ENCODE measurements around the gene TANK.
"Not testable (repeated sequence)": the region's sequence is repeated elsewhere in the genome, so short reads cannot be mapped to it uniquely, and the experiment has no call there.

Gene TANK

GRCh38 chr2:161280906-161281323, 120.7 kb downstream of the TANK start:
- peak; percentile 47 for DNase-seq

- not testable (repeated sequence) for DNase-seq
Measured at GRCh38 chr2:161281615-161282310, 121.5 kb downstream of the TANK start.

- DNase-seq = not testable (repeated sequence)
Measured at GRCh38 chr2:161282311-161282644, 122.0 kb downstream of the TANK start.

- no peak for DNase-seq
Measured at GRCh38 chr2:161283926-161284325, 123.7 kb downstream of the TANK start.
